Lower leg skin (tissue), 3 donors: ENCODE results near the gene METRN.

Experiments
- POLR2A ChIP-seq, 2 donors: fragments of 450-650 bp; IDR thresholded peaks; one replicate each; pipeline ENCODE4 v1.6.1; 2016 to 2017; ENCODE audit warnings: antibody characterized with exemption in 2 of 2, mild to moderate bottlenecking in 1 of 2, moderate library complexity in 1 of 2
- TF ChIP-seq, protein P1 (sequence below), 3 donors: fragments of 450-650 bp; IDR thresholded peaks; one replicate each; pipeline ENCODE4 v1.5.1; 2016; ENCODE audit warnings: antibody characterized with exemption in 3 of 3, mild to moderate bottlenecking in 3 of 3, moderate library complexity in 2 of 3

DNA sequence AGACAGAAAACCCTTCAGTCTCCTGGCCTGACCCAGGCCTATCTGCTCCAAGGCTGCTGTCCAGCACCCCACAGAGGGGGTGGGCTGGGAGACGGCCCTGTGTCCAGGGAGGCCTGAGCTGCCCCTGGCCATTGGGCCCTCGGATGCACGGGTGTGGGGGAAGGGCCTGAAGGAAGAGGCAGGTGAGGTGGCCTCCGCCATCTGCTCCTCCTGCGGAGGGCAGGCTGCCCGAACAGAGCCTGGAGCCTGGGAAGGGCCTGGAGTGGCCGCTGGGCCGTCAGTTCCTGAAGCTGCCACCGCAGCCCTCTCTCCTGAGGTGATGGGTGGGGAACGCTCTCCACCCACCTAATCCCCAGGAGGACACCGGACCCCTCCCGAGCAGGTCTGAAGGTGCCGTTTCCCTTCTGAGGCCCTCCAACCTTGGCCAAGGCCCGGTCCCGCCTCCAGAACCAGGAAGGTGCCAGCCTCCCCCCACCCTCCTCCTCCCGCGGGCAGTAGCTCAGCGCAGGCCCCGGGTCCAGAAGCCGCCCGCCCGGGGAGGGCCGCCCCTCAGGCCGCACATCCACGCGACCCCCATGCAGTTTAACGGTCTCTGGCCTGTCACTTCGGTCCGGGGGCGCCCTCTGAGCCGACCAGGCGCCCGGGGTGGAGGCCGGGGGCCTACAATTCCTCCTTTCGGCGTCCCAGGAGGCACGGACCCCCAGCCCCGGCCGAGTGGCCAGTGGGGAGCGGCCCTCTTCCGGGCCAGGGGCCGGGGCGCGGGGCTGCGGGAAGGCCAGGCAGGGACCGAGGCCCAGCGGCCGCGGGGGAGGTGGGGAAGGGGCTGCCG, 10.2 kb upstream of the METRN start:
- TF ChIP-seq, protein P1, sequence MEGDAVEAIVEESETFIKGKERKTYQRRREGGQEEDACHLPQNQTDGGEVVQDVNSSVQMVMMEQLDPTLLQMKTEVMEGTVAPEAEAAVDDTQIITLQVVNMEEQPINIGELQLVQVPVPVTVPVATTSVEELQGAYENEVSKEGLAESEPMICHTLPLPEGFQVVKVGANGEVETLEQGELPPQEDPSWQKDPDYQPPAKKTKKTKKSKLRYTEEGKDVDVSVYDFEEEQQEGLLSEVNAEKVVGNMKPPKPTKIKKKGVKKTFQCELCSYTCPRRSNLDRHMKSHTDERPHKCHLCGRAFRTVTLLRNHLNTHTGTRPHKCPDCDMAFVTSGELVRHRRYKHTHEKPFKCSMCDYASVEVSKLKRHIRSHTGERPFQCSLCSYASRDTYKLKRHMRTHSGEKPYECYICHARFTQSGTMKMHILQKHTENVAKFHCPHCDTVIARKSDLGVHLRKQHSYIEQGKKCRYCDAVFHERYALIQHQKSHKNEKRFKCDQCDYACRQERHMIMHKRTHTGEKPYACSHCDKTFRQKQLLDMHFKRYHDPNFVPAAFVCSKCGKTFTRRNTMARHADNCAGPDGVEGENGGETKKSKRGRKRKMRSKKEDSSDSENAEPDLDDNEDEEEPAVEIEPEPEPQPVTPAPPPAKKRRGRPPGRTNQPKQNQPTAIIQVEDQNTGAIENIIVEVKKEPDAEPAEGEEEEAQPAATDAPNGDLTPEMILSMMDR (IDR thresholded peaks at IDR 0.05), result no peak
- TF ChIP-seq POLR2A (IDR thresholded peaks at IDR 0.05), result no peak
